ENCODE measurements around the gene MGMT.

GRCh38 chr10:129809431-129809830 lies 342.4 kb downstream of the MGMT start:
- TF ChIP-seq SUZ12 (IDR thresholded peaks at IDR 0.05; ENCODE audit: extremely low read depth, insufficient read depth, insufficient read length) (no peak), ZNF274 (IDR thresholded peaks at IDR 0.05; ENCODE audit: low read depth, low read length) (no peak), YY1 (IDR thresholded peaks at IDR 0.05; ENCODE audit: insufficient read depth, insufficient read length) (no peak)
